ENCODE measurements around the gene HDHD5. TPM values are rescaled to one million over a fixed set of nuclear protein-coding genes. Genes with fewer than 3 reads are reported as not detected.

The HDHD5 gene
- total RNA-seq, 3 donors from 2014 or later (not counting 1 experiment from before 2014, with no cell fraction given), result 12.0 to 16.5 (median 13.5) TPM

- H3K27ac Mint-ChIP-seq, result no peak overlapping the region
- H3K36me3 Mint-ChIP-seq, result peaks cover 8% of the 10 kb centered on the region
- Histone ChIP-seq H3K36me3 (ENCODE audit: control insufficient read depth, insufficient read depth, low read length) (peaks cover 50% of the 10 kb centered on the region), H3K9me3 (ENCODE audit: control insufficient read depth, insufficient read depth, low read length) (no peaks in the 10 kb centered on the region), H3K27ac (ENCODE audit: low read length) (no peak overlapping the region), H3K27me3 (ENCODE audit: control insufficient read depth, insufficient read depth, low read length) (no peaks in the 10 kb centered on the region), H3K4me3 (ENCODE audit: low read length) (no peak overlapping the region), H3K4me1 (ENCODE audit: control insufficient read depth, insufficient read depth, low read length) (no peaks in the 10 kb centered on the region)
- TF ChIP-seq, protein P1, sequence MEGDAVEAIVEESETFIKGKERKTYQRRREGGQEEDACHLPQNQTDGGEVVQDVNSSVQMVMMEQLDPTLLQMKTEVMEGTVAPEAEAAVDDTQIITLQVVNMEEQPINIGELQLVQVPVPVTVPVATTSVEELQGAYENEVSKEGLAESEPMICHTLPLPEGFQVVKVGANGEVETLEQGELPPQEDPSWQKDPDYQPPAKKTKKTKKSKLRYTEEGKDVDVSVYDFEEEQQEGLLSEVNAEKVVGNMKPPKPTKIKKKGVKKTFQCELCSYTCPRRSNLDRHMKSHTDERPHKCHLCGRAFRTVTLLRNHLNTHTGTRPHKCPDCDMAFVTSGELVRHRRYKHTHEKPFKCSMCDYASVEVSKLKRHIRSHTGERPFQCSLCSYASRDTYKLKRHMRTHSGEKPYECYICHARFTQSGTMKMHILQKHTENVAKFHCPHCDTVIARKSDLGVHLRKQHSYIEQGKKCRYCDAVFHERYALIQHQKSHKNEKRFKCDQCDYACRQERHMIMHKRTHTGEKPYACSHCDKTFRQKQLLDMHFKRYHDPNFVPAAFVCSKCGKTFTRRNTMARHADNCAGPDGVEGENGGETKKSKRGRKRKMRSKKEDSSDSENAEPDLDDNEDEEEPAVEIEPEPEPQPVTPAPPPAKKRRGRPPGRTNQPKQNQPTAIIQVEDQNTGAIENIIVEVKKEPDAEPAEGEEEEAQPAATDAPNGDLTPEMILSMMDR (IDR thresholded peaks at IDR 0.05), result no peak
- whole genome bisulfite sequencing (ENCODE audit: insufficient coverage), result 97% methylated on average over 20 of the region's 20 CpGs
- no peak overlapping the region for H3K4me3 Mint-ChIP-seq
- peaks cover 10 to 24% of the 10 kb centered on the region in 2 donors for H3K4me1 Mint-ChIP-seq
- intact Hi-C loops (cut with micrococcal nuclease), result no loop called here
- no peaks in the 10 kb centered on the region for H3K27me3 Mint-ChIP-seq (ENCODE audit: low read depth in 2 of 2)
- ATAC-seq, result no peak
- no peaks in the 10 kb centered on the region for H3K9me3 Mint-ChIP-seq
- no peak for DNase-seq
Measured at GRCh38 chr22:17199003-17199731, 40.1 kb upstream of the HDHD5 start.

GRCh38 chr22:17198170-17199002 lies 39.3 kb upstream of the HDHD5 start:
- no peak for ATAC-seq
- Histone ChIP-seq H3K27me3 (ENCODE audit: control insufficient read depth, insufficient read depth, low read length) (no peaks in the 10 kb centered on the region), H3K36me3 (ENCODE audit: control insufficient read depth, insufficient read depth, low read length) (peaks cover 43% of the 10 kb centered on the region), H3K27ac (ENCODE audit: low read length) (no peak overlapping the region), H3K4me1 (ENCODE audit: control insufficient read depth, insufficient read depth, low read length) (no peaks in the 10 kb centered on the region), H3K4me3 (ENCODE audit: low read length) (no peak overlapping the region), H3K9me3 (ENCODE audit: control insufficient read depth, insufficient read depth, low read length) (no peaks in the 10 kb centered on the region)
- no peak overlapping the region for H3K4me3 Mint-ChIP-seq
- intact Hi-C loops (cut with micrococcal nuclease), result no loop called here
- no peak overlapping the region for H3K27ac Mint-ChIP-seq
- H3K4me1 Mint-ChIP-seq, result peaks cover 10 to 24% of the 10 kb centered on the region in 2 donors
- DNase-seq, result no peak
- TF ChIP-seq, protein P1 (IDR thresholded peaks at IDR 0.05), result no peak
- H3K9me3 Mint-ChIP-seq, result no peaks in the 10 kb centered on the region
- H3K36me3 Mint-ChIP-seq, result peaks cover 8% of the 10 kb centered on the region
- no peaks in the 10 kb centered on the region for H3K27me3 Mint-ChIP-seq (ENCODE audit: low read depth in 2 of 2)
- WGBS (ENCODE audit: insufficient coverage), result 94% methylated on average over 29 of the region's 29 CpGs

DNA sequence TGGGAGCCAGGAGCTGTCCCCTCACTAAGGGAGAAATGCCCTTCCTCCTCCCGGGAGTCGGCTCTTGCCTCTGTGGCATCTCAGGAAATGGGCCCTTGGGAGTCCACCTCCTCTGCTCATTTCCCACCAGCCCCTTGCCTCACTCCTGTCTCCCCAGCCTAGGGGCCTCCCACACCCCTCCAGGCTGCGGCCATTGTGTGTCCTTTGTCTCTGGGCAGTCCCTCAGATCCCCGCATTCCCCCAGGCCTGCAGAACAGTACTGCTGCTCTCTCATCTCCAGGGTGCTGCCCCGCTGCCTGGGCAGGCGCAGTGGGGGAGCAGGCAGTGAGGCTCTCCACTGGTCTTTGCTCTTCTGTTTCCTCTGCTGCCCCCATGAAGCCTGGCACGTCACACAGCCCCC lies 35.1 kb upstream of the HDHD5 start:
- Mint-ChIP-seq H3K4me3 (no peak overlapping the region), H3K27me3 (ENCODE audit: low read depth in 2 of 2) (no peaks in the 10 kb centered on the region), H3K9me3 (no peaks in the 10 kb centered on the region), H3K27ac (peak overlapping the region; percentile 64 to 69), H3K4me1 (peaks cover 10 to 19% of the 10 kb centered on the region in 2 donors), H3K36me3 (no peaks in the 10 kb centered on the region)
- intact Hi-C loops (cut with micrococcal nuclease), result no loop called here
- H3K27ac ChIP-seq (ENCODE audit: low read length), result no peak overlapping the region
- H3K27me3 ChIP-seq (ENCODE audit: control insufficient read depth, insufficient read depth, low read length), result no peaks in the 10 kb centered on the region
- H3K9me3 ChIP-seq (ENCODE audit: control insufficient read depth, insufficient read depth, low read length), result no peaks in the 10 kb centered on the region
- H3K4me1 ChIP-seq (ENCODE audit: control insufficient read depth, insufficient read depth, low read length), result no peaks in the 10 kb centered on the region
- TF ChIP-seq, protein P1 (IDR thresholded peaks at IDR 0.05), result no peak
- DNase-seq (no peak), ATAC-seq (no peak)
- H3K4me3 ChIP-seq (ENCODE audit: low read length), result no peak overlapping the region
- peaks cover 39% of the 10 kb centered on the region for H3K36me3 ChIP-seq (ENCODE audit: control insufficient read depth, insufficient read depth, low read length)
- 92% methylated on average over 7 of the region's 7 CpGs for WGBS (ENCODE audit: insufficient coverage)

Measured in natural killer cell (primary cell).